ENCODE data around the gene DHDH.

DNA sequence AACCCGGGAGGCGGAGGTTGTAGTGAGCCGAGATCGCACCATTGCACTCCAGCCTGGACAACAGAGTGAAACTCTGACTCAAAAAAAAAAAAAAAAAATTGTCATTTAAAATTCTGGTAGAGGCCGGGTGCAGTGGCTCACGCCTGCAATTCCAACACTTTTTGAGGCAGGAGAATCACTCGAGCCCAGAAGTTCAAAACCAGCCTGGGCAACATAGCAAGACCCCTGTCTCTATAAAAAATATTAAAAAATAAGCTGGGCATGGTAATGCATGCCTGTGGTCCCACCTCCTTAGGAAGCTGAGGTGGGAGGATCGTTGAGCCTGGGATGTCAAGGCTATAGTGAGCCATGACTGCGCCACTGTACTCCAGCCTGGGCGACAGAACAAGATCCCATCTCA is 27.2 kb upstream of the DHDH start:
- TF ChIP-seq, protein P1, sequence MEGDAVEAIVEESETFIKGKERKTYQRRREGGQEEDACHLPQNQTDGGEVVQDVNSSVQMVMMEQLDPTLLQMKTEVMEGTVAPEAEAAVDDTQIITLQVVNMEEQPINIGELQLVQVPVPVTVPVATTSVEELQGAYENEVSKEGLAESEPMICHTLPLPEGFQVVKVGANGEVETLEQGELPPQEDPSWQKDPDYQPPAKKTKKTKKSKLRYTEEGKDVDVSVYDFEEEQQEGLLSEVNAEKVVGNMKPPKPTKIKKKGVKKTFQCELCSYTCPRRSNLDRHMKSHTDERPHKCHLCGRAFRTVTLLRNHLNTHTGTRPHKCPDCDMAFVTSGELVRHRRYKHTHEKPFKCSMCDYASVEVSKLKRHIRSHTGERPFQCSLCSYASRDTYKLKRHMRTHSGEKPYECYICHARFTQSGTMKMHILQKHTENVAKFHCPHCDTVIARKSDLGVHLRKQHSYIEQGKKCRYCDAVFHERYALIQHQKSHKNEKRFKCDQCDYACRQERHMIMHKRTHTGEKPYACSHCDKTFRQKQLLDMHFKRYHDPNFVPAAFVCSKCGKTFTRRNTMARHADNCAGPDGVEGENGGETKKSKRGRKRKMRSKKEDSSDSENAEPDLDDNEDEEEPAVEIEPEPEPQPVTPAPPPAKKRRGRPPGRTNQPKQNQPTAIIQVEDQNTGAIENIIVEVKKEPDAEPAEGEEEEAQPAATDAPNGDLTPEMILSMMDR (IDR thresholded peaks at IDR 0.05): no peak
- TF ChIP-seq POLR2A (IDR thresholded peaks at IDR 0.05): no peak
